Loucy (cell line): ENCODE measurements around the gene PPARA.

ENCODE experiments used
- EZH2phosphoT487 ChIP-seq: fragments of 200-600 bp; IDR thresholded peaks from 2 replicates; pipeline ENCODE4 v1.6.1; 2018; ENCODE audit warnings: antibody characterized with exemption, mild to moderate bottlenecking, moderate library complexity, borderline replicate concordance
- TF ChIP-seq, protein P1 (sequence below): fragments of 200-600 bp; sonication (generic); conservative IDR thresholded peaks from 2 replicates; pipeline ENCODE4 v1.5.1; 2014; ENCODE audit warnings: mild to moderate bottlenecking, antibody characterized with exemption, low read length

DNA sequence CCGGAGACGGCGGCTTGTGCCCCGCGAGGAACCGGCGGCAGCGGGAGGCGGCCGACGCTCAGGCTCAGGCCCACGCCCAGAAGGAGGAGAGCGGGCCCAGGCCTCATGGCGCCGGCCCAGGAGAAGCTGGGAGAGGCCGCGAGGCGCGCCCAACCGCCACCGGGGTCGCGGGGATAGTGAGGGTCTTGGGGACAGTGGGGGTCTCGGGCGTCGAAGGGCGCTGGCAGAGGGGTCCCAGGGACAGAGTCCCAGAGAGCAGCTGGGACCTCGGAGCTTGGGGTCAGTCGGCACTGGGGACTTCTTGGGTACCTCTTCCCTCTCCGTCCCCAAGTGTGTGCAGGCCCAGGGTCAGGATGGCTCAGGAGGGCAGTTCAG lies 112.9 kb downstream of the PPARA start, which contains the start of gene PKDREJ:
- TF ChIP-seq, protein P1, sequence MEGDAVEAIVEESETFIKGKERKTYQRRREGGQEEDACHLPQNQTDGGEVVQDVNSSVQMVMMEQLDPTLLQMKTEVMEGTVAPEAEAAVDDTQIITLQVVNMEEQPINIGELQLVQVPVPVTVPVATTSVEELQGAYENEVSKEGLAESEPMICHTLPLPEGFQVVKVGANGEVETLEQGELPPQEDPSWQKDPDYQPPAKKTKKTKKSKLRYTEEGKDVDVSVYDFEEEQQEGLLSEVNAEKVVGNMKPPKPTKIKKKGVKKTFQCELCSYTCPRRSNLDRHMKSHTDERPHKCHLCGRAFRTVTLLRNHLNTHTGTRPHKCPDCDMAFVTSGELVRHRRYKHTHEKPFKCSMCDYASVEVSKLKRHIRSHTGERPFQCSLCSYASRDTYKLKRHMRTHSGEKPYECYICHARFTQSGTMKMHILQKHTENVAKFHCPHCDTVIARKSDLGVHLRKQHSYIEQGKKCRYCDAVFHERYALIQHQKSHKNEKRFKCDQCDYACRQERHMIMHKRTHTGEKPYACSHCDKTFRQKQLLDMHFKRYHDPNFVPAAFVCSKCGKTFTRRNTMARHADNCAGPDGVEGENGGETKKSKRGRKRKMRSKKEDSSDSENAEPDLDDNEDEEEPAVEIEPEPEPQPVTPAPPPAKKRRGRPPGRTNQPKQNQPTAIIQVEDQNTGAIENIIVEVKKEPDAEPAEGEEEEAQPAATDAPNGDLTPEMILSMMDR = no peak
- no peak for TF ChIP-seq EZH2phosphoT487
